HG03066 (cell line): Measurements from ENCODE around the gene ISCA2.
A peak's percentile ranks its signal among the peaks of the same experiment; 100 is the strongest.

Experiments used
- ATAC-seq: cut with Tn5 transposase; IDR thresholded peaks from one replicate; pipeline ENCODE4 v1.9.1; 2021; ENCODE audit warnings: low read depth; ENCODE audit not compliant: unreplicated experiment

ISCA2 gene

DNA sequence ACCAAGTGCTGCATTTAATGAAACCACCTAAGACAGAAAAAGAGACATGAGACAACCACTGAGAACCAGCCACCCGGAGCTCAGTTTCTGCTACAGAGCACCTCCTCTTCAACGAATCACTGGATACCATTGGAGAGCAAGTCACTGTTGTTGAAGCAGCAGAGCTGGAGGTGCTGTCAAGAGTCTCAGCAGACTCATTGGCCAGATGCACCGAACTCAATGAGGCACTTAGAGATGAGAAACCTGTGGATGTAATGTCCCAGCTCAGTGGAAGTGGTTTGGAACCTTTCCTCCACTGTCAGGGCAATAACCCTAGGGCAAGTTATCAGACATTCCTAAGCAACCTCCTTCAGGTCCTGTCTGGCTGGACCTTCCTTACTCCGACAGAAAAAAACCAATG lies 13.5 kb upstream of the ISCA2 start:
- no peak for ATAC-seq

GRCh38 chr14:74482571-74482970 lies 11.0 kb upstream of the ISCA2 start:
- no peak for ATAC-seq

DNA sequence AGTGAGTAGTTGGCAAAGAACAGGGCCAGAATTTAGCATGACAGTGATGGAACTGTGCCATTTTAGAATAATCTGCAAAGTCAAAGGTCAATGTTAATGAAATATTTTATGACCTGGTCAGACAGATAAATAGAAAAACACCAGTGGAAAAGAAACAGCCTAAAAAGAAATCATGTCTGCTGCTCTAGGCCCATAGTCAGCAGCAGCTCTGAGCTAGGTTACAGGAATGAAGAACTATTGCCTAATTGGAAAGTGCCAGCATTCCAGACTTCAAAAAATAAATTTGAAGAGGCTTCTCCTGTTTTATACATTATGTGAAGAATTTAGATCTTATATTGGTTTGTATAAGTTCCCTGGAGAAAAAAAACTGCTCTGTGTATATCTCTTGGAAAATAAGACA lies 10.2 kb upstream of the ISCA2 start:
- no peak for ATAC-seq

DNA sequence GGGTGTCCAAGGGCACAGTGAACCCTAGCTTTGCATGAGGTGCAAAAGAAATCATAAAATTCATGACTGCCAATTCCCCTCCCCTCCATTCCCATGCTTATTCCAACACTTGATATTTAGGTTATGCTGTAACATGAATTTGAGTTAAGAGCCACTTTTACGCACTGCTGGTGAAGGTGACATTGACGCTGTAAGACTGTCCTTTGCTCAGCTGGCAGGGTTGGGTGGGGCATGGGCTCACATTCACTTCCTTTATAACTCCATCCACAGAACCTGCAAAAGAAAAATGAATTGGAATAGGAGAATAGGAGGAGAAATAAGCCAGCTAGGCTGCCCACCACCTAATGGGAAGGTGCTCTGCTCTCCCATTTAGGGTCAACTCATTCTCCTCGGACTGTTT lies 7.4 kb upstream of the ISCA2 start:
- no peak for ATAC-seq

- no peak for ATAC-seq
These were observed 4.7 kb upstream of the ISCA2 start for GRCh38 chr14:74488786-74489397.

GRCh38 chr14:74490486-74490885 lies 3.1 kb upstream of the ISCA2 start:
- ATAC-seq = no peak

GRCh38 chr14:74491956-74492775 lies 1.4 kb upstream of the ISCA2 start:
- ATAC-seq = no peak

- ATAC-seq = peak; percentile 5
These were observed 706 bp upstream of the ISCA2 start, which contains the start of gene NPC2 for GRCh38 chr14:74492776-74493342. TSS of gene NPC2 (minus strand) at chr14:74493305. CDS start at chr14:74493274, 31 bp downstream.

GRCh38 chr14:74495356-74495755 lies 1.8 kb downstream of the ISCA2 start:
- ATAC-seq = no peak

DNA sequence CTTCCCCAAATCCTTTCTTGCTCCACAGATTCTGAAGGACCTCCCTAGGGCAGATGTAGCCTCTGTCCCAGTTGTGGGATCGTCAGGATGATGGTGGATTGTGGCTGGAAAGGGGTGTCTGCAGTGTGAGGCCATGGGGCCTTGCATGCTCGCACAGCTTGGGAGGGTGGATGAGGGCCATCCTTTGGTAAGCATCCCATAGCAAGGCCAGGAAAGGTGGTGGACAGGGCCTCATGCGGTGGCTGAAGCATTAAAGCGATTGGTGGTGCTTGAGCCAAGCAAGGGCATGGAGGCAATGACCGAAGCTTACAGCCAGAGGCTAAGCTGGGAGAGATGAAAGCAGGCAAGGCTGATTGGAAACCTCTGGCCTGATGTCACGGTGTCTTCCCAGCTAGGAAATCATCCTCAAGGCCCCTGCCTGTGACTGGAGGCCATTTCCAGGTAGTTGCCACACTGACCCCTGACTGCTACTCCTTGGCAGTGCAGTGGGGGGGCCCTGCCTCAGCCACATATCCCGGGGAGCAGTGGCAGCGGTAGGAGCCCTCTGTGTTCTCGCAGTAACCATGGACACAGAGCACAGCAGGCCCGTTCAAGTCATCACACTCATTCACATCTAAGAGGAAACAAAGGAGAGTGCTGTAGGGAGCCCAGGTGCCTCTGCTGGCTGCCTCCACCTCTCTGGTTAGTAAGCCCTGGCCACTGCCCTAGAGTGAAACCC lies 7.0 kb downstream of the ISCA2 start:
- ATAC-seq = no peak

GRCh38 chr14:74501135-74501614 lies 7.6 kb downstream of the ISCA2 start:
- no peak for ATAC-seq

- ATAC-seq = no peak
These were observed 8.1 kb downstream of the ISCA2 start for GRCh38 chr14:74501691-74502090.

- ATAC-seq = no peak
These were observed 8.9 kb downstream of the ISCA2 start for GRCh38 chr14:74502236-74503019.

DNA sequence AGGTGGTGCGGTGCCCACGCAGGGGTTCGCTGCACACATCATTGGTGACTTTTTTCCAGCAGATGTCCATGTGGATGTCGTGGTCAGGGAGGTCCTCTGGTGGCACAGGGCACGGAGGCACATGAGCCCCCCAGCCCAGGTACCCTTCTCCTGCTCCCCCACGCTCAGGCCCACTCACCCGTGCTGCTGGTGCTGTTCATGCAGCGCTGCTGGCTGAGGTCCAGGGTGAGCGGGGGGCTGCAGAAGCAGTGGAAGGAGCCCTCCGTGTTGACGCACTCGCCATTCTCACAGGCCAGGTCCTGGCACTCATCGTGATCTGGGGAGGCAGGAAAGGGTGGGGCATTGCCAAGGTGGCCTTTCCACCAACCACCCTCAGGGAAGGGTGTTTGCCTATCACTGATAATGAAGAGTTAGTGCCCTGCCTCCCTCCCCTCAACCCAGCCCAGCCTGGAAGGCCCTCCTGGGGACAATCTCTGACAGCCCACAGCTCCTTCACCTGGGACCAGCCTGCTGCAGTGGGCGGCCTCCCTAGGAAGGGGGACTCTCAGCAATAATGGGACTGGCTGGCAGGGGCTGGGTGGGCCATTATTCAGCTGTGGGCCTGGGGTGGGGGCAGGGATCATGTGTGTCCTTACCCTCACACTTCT lies 9.8 kb downstream of the ISCA2 start:
- ATAC-seq = no peak

DNA sequence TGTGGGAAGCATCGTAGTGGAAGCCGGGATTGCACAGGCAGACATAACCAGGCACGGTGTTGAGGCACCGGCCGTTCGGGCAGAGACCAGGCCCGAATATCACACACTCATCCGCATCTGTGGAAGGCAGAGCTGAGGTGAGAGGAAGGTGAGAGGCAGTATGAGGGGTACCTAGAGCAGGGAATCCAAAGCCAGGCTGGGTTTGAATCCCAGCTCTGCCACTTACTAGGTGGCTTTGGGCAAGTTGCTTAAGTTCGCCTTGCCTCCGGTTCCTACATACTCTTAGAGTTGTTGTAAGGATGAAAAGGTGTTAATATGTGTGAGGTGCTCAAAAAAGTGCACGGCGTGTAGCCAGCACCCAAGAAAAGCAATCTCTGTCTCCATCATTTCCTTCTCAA lies 10.4 kb downstream of the ISCA2 start:
- ATAC-seq = no peak

DNA sequence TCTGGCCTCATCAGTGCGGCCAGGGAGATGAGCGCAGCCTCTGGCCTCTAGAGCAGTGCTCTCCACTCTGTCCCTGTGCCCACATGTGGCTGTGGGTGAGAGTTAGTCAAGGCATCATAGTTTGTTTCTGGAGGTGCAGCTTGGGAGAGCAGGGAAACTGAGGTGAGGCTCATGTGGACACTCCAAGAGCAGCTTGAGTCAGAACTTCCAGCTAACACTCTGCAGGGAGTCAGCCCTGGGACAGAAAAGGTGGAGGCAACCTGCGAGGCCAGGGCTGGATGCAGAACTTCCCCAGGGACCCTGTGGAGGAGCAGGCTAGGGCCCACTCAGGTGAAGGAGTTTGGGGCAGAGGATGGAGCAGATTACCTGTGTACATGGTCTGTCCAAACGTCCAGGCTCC lies 10.8 kb downstream of the ISCA2 start:
- no peak for ATAC-seq

DNA sequence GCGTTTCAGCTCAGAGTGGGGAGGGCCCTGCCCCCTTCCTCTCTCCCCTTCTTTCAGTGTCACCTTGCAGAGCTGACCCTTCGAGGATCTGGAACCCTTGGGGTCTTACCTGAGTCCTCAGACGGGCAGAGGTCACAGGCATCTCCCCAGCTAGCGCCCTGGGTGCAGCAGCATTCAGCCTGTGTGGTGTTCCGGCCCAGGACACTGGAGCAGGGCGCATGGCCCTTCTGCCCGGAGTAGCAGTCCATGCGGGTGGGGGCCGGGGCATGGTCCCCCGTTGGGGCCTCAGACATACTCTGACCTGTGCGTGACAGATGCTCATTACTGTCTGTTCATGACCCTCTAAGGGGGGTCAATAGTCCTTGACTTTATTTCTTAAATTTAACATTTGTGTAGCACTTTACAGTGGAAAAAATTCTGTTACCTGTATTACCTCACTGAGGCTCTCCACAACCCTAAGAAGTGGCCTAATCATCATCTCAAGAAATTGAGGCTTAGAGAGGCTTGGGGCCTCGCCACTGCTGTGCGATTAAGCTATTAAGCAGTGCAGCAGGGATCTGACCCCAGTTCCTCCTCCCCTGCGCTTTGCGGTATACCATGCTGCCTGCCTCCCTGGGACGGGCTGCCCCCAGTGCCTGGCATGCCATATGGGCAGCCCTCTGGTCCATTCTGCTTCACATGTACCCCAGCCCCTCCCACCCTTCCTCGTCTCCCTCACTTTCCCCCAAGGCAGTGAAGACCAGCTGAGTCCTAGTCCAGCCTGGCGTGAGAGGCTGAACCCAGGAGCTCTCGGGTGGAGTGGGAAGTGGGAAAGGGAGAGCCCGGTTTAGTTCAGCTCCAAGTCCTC lies 11.5 kb downstream of the ISCA2 start:
- ATAC-seq = no peak

GRCh38 chr14:74505831-74506230 lies 12.3 kb downstream of the ISCA2 start:
- no peak for ATAC-seq

GRCh38 chr14:74506411-74506851 lies 12.9 kb downstream of the ISCA2 start:
- no peak for ATAC-seq
